Umbilical cord (tissue), 2 donors: ENCODE results near the gene RIOX2. TPM values are rescaled to one million over a fixed set of nuclear protein-coding genes. Genes with fewer than 3 reads are reported as not detected.
A peak's percentile ranks its signal among the peaks of the same experiment; 100 is the strongest.
"Not testable (repeated sequence)": the region's sequence is repeated elsewhere in the genome, so short reads cannot be mapped to it uniquely, and the experiment has no call there.

ENCODE experiments used
- DNase-seq: peaks from one replicate; pipeline ENCODE4 v3.0.0-alpha.2; 2015; ENCODE audit warnings: low spot score
- total RNA-seq: library from RNA; depleted of rRNA; stranded (reverse); fragments of >200 nt; gene quantifications from one replicate; pipeline ENCODE4 v1.2.3, GENCODE V29; 2014; ENCODE audit warnings: low replicate concordance; ENCODE audit not compliant: insufficient read depth

Gene RIOX2
- total RNA-seq, 1 donor from 2014 or later: 38.5 TPM

- DNase-seq: no peak
Measured at GRCh38 chr3:97911459-97911858, 60.8 kb downstream of the RIOX2 start.

DNA sequence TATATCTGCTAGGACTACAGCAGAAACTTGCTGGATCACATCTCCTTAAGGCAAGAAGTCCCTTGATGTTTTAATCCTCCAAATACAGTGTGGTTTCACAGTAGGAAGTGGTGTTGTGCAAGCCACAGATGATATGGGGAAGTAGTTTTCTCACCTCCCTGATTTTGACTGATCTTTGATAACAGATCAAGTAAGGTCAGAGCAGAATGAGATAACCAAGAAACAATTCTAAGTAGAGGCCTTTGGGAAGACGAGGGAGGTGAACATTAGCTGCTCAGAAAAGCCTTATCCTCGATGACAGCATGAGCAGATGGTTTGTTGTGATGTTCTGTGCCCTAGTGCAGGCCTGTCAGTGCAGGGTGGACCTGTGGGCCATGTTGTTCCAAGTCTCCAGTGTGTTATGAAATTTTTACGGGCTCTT is 61.3 kb downstream of the RIOX2 start:
- DNase-seq: no peak

DNA sequence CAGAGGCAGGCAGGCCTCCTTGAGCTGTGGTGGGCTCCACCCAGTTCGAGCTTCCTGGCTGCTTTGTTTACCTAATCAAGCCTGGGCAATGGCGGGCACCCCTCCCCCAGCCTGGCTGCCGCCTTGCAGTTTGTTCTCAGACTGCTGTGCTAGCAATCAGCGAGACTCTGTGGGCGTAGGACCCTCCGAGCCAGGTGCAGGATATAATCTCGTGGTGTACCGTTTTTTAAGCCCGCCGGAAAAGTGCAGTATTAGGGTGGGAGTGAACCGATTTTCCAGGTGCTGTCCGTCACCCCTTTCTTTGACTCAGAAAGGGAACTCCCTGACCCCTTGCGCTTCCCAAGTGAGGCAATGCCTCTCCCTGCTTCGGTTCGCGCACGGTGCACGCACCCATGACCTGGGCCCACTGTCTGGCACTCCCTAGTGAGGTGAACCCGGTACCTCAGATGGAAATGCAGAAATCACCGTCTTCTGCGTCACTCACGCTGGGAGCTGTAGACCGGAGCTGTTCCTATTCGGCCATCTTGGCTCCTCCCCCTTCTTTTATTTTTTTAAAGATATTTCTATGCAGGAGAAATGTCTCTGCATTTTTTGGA is 61.9 kb downstream of the RIOX2 start:
- DNase-seq: not testable (repeated sequence)

GRCh38 chr3:97909830-97910229 is 62.4 kb downstream of the RIOX2 start:
- not testable (repeated sequence) for DNase-seq

DNA sequence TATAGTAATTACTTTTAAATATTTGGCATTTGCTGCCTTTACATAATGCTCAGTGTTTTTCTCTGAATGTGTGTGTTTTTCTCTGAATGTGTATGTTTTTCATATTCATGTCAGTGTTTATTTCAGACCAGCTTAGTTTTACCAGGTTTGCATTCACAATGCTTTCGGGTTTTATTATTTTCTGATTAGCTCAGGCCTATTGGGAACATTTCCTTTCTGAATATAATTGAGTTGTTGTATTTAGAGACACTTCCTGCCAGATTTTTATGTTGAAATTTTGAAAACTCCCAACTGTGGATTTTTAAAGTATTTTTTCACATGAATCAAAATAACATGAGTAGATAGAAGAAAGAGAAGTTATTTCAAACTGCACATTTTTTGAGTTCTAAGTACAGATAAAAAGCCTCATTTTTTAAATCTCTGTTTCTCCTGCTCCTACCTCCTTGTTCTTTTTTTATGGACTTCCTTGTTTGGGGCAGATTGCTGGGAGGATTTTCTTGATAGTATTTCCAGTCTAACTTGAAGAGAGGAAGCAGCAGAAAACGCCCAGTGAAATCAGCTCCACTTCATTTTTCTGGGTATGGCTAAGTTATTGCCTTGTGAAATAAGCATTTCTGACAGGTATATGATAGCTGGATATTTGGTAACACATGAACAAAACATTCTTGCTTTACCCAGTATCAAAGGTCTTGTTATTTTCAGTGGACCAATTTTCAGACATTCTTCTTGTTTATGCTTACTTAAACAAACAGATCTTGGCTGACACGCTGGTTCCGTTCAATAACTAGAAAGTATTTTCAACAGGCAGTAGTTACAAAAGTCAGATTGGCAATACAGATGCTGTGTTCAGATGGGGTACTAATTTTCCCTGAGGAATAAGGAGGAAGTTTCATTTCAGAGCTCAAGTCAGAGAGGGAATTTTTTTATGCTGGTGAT is 70.7 kb downstream of the RIOX2 start:
- DNase-seq: peak; percentile 39

- DNase-seq: no peak
Measured at GRCh38 chr3:97899331-97899730, 72.9 kb downstream of the RIOX2 start.

GRCh38 chr3:97896547-97896946 is 75.7 kb downstream of the RIOX2 start:
- DNase-seq: no peak

DNA sequence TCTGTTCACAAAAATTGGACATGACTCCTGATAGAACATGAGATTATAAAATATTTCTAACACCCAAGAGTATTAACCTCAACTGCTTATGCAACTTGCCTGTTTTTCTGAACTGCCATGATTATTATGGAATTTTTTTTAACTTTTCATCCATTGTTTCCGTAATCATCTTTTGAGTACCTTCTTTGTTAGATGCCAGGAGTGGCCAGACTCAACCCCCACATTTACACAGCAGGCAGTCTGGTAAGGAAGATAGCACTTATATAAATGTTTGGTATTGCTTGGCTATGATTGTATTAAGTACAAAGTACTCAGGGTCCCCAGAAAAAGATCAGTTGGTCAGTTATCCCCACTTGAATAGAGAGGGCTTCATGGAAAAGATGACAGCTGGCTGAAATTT is 76.1 kb downstream of the RIOX2 start:
- no peak for DNase-seq

GRCh38 chr3:97895216-97895615 is 77.0 kb downstream of the RIOX2 start:
- no peak for DNase-seq

DNA sequence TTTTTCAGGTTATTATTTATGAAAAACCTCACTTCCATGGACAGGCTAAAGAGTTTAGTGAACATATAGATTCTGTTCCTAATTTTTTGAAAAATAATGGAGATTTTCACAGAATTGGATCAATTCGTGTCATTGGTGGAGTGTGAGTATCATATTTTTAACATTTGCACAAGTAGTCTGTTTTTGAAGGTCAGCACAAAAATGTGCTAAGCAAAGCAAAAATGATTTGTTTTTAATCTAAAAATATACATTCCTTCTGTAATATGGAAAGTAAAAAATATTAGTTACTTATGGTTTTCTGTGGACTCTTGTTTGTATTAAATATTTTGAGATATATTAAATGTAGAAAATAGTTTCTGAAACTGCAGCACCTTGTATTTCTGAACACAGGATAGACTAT is 79.4 kb downstream of the RIOX2 start:
- DNase-seq: no peak

Other genes with a start within 250 kb of the RIOX2 start
- 8.2 TPM for gene ARL6, start 207.7 kb downstream of the RIOX2 start, total RNA-seq
- 20.0 TPM for gene CRYBG3, start 150.4 kb downstream of the RIOX2 start, total RNA-seq
- 4.6 TPM for gene GABRR3, start 62.9 kb upstream of the RIOX2 start, total RNA-seq
- 0.96 TPM for gene OR5AC2, start 114.7 kb upstream of the RIOX2 start, total RNA-seq
- 2.4 TPM for gene OR5H1, start 158.3 kb upstream of the RIOX2 start, total RNA-seq
- gene OR5H14, start 175.0 kb upstream of the RIOX2 start, total RNA-seq: 3.1 TPM
- gene OR5H15, start 194.3 kb upstream of the RIOX2 start, total RNA-seq: 7.9 TPM